Measurements from ENCODE around the gene DNAH9.
"Not testable (repeated sequence)": the region's sequence is repeated elsewhere in the genome, so short reads cannot be mapped to it uniquely, and the experiment has no call there.

Gene DNAH9

GRCh38 chr17:11954936-11955335, 356.7 kb downstream of the DNAH9 start:
- H3K4me3 ChIP-seq (ENCODE audit: low read depth, low read length), result no peak overlapping the region

- no peak overlapping the region for H3K4me3 ChIP-seq (ENCODE audit: low read depth, low read length)
Observed at GRCh38 chr17:11969565-11969964, 371.3 kb downstream of the DNAH9 start.

- H3K4me3 ChIP-seq (ENCODE audit: low read depth, low read length), result not testable (repeated sequence)
Observed at GRCh38 chr17:11972741-11973140, 374.5 kb downstream of the DNAH9 start.

GRCh38 chr17:11979795-11980194, 381.5 kb downstream of the DNAH9 start:
- H3K4me3 ChIP-seq (ENCODE audit: low read depth, low read length), result no peak overlapping the region

GRCh38 chr17:11980813-11981212, 382.5 kb downstream of the DNAH9 start:
- no peak overlapping the region for H3K4me3 ChIP-seq (ENCODE audit: low read depth, low read length)

GRCh38 chr17:11981862-11982261, 383.6 kb downstream of the DNAH9 start:
- no peak overlapping the region for H3K4me3 ChIP-seq (ENCODE audit: low read depth, low read length)

- H3K4me3 ChIP-seq (ENCODE audit: low read depth, low read length), result no peak overlapping the region
Observed at GRCh38 chr17:11986179-11986941, 388.1 kb downstream of the DNAH9 start.

GRCh38 chr17:11986942-11987329, 388.7 kb downstream of the DNAH9 start:
- H3K4me3 ChIP-seq (ENCODE audit: low read depth, low read length), result no peak overlapping the region

- H3K4me3 ChIP-seq (ENCODE audit: low read depth, low read length), result no peak overlapping the region
Observed at GRCh38 chr17:11990363-11990983, 392.2 kb downstream of the DNAH9 start.

GRCh38 chr17:11991461-11991860, 393.2 kb downstream of the DNAH9 start:
- H3K4me3 ChIP-seq (ENCODE audit: low read depth, low read length), result no peak overlapping the region

GRCh38 chr17:11996722-11997146, 398.5 kb downstream of the DNAH9 start:
- peak overlapping the region; percentile 57 for H3K4me3 ChIP-seq (ENCODE audit: low read depth, low read length)

GRCh38 chr17:11997147-11997971, 399.1 kb downstream of the DNAH9 start, which contains the start of gene ZNF18:
ZNF18 (minus strand) TSS chr17:11997475; CDS start chr17:11992829, 4,646 bp downstream.
- H3K4me3 ChIP-seq (ENCODE audit: low read depth, low read length), result peak within 1 kb of the TSS; percentile 57

- peak overlapping the region; percentile 57 for H3K4me3 ChIP-seq (ENCODE audit: low read depth, low read length)
Observed at GRCh38 chr17:11997972-11998233, 399.6 kb downstream of the DNAH9 start.

- no peak overlapping the region for H3K4me3 ChIP-seq (ENCODE audit: low read depth, low read length)
Observed at GRCh38 chr17:11999696-12000095, 401.4 kb downstream of the DNAH9 start.

- H3K4me3 ChIP-seq (ENCODE audit: low read depth, low read length), result no peak overlapping the region
Observed at GRCh38 chr17:12007466-12007865, 409.2 kb downstream of the DNAH9 start.
